Skeletal muscle satellite cell (primary cell): Measurements from ENCODE around the gene TNFRSF14.

Experiments
- H3K27me3 ChIP-seq: 2 replicates; pipeline ENCODE4 v1.7.0; 2013; ENCODE audit warnings: low read length; ENCODE audit not compliant: control insufficient read depth, insufficient read depth
- H3K36me3 ChIP-seq: 2 replicates; pipeline ENCODE4 v1.7.0; 2013; ENCODE audit warnings: mild to moderate bottlenecking, control low read depth, low read length; ENCODE audit not compliant: insufficient read depth
- H3K4me1 ChIP-seq: 2 replicates; pipeline ENCODE4 v1.7.0; 2013; ENCODE audit warnings: low read length; ENCODE audit not compliant: control insufficient read depth, insufficient read depth
- H3K4me2 ChIP-seq: 2 replicates; pipeline ENCODE4 v1.7.0; 2013; ENCODE audit warnings: mild to moderate bottlenecking, low read length
- H3K4me3 ChIP-seq: 2 replicates; pipeline ENCODE4 v1.7.0; 2013; ENCODE audit warnings: low read length
- H3K9ac ChIP-seq: 2 replicates; pipeline ENCODE4 v1.7.0; 2013; ENCODE audit warnings: mild to moderate bottlenecking, low read depth, low read length, moderate library complexity
- H3K9me3 ChIP-seq: replicated peaks from 2 replicates; pipeline ENCODE4 v1.7.0; 2013; ENCODE audit warnings: mild to moderate bottlenecking, control low read depth, low read length

Gene TNFRSF14

GRCh38 chr1:2588661-2589430 is 32.7 kb downstream of the TNFRSF14 start:
- H3K9ac ChIP-seq, result no peak overlapping the region
- H3K4me1 ChIP-seq, result peaks cover 14% of the 10 kb centered on the region
- H3K4me3 ChIP-seq, result no peak overlapping the region
- H3K36me3 ChIP-seq, result peaks cover 12% of the 10 kb centered on the region
- no peaks in the 10 kb centered on the region for H3K27me3 ChIP-seq
- no peaks in the 10 kb centered on the region for H3K9me3 ChIP-seq
- no peak overlapping the region for H3K4me2 ChIP-seq

DNA sequence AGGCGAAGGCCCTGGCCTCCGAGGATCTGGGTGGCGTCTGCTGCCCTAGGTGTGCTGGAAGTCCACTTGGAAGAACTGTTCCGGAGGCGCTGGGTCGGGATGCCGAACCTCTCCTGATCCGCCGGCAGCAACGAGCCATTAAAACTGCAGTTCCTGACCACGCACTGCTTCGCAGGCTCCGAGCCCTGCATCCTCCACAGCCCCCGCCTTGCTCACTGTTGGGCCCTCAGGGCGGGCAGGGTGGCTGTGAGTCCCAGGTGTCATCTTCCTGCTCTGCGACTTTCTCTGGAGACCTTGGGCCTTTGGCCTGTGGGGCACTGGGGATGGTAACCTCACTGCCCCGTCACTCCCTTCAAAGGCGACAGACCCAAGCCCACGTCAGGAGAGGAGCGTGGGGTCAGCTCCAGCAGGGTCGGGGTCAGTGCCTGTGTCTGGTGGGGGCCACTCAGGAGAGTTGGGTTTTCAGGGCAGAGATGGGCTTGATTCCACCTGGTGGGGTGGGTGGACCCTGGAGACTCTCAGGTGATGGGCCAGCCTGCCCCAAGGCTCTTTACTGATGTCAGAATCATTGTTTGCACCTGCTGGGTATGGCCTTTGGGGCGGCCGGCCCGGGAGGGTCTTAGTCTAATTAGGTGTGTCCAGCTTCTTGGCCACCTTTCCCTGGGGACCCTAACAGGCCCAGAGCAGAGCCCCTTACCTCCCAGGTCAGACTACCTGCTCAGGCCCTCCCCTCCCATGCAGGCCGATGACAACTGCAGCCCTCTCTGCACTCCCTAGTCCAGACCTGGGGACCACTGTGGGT is 33.5 kb downstream of the TNFRSF14 start:
- Histone ChIP-seq H3K4me3 (no peak overlapping the region), H3K9ac (no peak overlapping the region), H3K9me3 (no peaks in the 10 kb centered on the region), H3K4me2 (no peak overlapping the region), H3K27me3 (no peaks in the 10 kb centered on the region), H3K36me3 (peaks cover 12% of the 10 kb centered on the region), H3K4me1 (peaks cover 19% of the 10 kb centered on the region)

- no peak overlapping the region for H3K4me3 ChIP-seq
- H3K27me3 ChIP-seq, result no peaks in the 10 kb centered on the region
- no peaks in the 10 kb centered on the region for H3K9me3 ChIP-seq
- H3K4me1 ChIP-seq, result peaks cover 14% of the 10 kb centered on the region
- H3K36me3 ChIP-seq, result peaks cover 12% of the 10 kb centered on the region
- H3K4me2 ChIP-seq, result no peak overlapping the region
- no peak overlapping the region for H3K9ac ChIP-seq
These were observed 34.3 kb downstream of the TNFRSF14 start for GRCh38 chr1:2590233-2591141.

GRCh38 chr1:2591233-2591580 is 35.0 kb downstream of the TNFRSF14 start:
- Histone ChIP-seq H3K9ac (no peak overlapping the region), H3K27me3 (no peaks in the 10 kb centered on the region), H3K9me3 (no peaks in the 10 kb centered on the region), H3K4me3 (no peak overlapping the region), H3K4me1 (peaks cover 14% of the 10 kb centered on the region), H3K4me2 (no peak overlapping the region), H3K36me3 (peaks cover 12% of the 10 kb centered on the region)

- Histone ChIP-seq H3K4me1 (peaks cover 14% of the 10 kb centered on the region), H3K4me3 (no peak overlapping the region), H3K36me3 (peaks cover 12% of the 10 kb centered on the region), H3K27me3 (no peaks in the 10 kb centered on the region), H3K9me3 (no peaks in the 10 kb centered on the region), H3K4me2 (no peak overlapping the region), H3K9ac (no peak overlapping the region)
These were observed 35.5 kb downstream of the TNFRSF14 start for GRCh38 chr1:2591581-2592261.

DNA sequence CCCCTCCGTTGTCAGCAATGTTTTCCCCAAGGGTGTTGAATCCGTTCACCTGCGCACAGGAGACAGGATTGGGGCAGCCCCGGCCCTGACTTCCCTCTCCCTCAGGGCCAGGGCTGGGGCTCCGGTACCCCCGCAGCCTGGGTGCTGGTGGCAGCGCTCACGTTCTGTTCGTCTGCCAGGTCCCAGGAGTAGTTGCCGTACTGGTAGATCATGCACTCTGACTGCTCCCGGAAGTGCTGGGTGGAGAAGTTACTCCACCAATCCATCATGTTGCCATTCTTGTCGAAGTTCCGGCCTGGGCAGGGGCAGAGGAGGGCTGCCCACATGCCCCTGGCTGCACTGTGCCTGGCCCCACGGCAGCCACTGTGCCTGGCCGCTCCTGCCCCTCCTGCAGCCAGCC is 36.5 kb downstream of the TNFRSF14 start:
- peaks cover 12% of the 10 kb centered on the region for H3K36me3 ChIP-seq
- no peak overlapping the region for H3K4me2 ChIP-seq
- H3K9ac ChIP-seq, result no peak overlapping the region
- H3K4me1 ChIP-seq, result peaks cover 11% of the 10 kb centered on the region
- H3K9me3 ChIP-seq, result no peaks in the 10 kb centered on the region
- H3K4me3 ChIP-seq, result no peak overlapping the region
- no peaks in the 10 kb centered on the region for H3K27me3 ChIP-seq

GRCh38 chr1:2593251-2593878 is 37.2 kb downstream of the TNFRSF14 start:
- Histone ChIP-seq H3K9ac (no peak overlapping the region), H3K4me3 (no peak overlapping the region), H3K9me3 (no peaks in the 10 kb centered on the region), H3K4me1 (peaks cover 8% of the 10 kb centered on the region), H3K4me2 (peak overlapping the region; percentile 82), H3K36me3 (peaks cover 12% of the 10 kb centered on the region), H3K27me3 (no peaks in the 10 kb centered on the region)

DNA sequence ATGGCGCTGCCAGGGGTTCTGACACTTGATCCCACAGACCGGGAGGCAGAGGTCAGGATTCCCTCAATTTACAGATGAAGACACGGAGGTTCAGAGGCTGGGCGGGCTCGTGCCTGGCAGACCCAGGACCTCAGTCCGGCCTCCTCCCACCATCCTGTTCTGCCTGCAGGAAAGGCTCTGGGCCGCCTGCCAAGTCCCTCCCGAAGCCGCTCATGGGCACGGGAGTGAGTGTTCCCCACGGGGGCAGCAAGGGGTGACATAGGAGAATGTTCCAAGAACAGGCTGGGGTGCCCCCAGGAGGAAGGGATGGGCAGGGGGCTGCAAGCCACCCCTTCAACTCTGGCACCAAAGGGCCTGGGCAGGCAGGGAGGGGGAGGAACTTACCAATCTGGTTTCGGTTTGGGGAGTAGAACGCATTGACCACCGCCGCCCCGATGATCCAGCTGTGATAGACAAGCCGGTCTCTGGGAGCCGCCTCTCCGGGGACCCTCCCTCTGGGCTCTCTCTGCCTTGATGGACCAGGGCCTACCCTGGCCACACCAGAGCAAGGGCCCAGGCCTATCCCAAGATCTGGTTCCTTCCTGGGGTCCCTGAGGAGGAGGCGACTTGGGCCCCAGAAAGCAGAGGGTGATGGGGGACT is 38.0 kb downstream of the TNFRSF14 start:
- H3K4me1 ChIP-seq, result peaks cover 8% of the 10 kb centered on the region
- H3K9me3 ChIP-seq, result no peaks in the 10 kb centered on the region
- peak overlapping the region; percentile 21 for H3K9ac ChIP-seq
- H3K4me2 ChIP-seq, result peak overlapping the region; percentile 82
- H3K27me3 ChIP-seq, result no peaks in the 10 kb centered on the region
- H3K4me3 ChIP-seq, result peak overlapping the region; percentile 61
- peaks cover 9% of the 10 kb centered on the region for H3K36me3 ChIP-seq

GRCh38 chr1:2594641-2595131 is 38.5 kb downstream of the TNFRSF14 start:
- Histone ChIP-seq H3K4me3 (no peak overlapping the region), H3K4me2 (peak overlapping the region; percentile 82), H3K9me3 (no peaks in the 10 kb centered on the region), H3K4me1 (peaks cover 8% of the 10 kb centered on the region), H3K36me3 (peaks cover 4% of the 10 kb centered on the region), H3K9ac (no peak overlapping the region), H3K27me3 (no peaks in the 10 kb centered on the region)

DNA sequence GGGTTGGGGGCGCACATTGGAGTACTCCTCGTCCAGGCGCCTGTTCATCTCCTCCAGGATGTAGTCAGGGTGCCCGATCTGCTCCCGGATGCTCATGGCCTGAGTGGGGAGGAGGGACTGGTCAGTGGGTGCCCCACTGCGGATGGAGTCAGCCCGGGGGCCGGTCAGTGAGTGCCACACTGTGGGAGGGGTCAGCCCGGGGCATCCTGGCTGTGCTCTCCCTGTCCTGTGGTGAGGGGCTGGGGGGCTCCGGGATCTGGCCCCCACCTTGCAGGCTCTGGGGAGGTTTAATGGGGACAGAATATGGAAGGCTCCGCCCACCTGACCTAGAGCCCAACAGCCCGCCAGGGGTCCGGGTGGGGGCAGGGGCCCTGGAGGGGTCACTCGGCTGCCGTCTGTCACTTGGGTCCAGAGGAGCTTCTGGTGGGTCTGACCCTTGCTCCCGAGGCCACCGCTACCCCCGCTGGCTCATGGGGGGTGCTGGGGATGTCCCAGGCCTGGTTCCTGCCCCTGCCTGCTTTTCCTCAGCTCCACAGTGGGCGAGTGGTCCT is 39.2 kb downstream of the TNFRSF14 start:
- Histone ChIP-seq H3K36me3 (no peaks in the 10 kb centered on the region), H3K4me2 (no peak overlapping the region), H3K4me3 (no peak overlapping the region), H3K9me3 (no peaks in the 10 kb centered on the region), H3K27me3 (no peaks in the 10 kb centered on the region), H3K4me1 (peaks cover 8% of the 10 kb centered on the region), H3K9ac (no peak overlapping the region)
